ENCODE measurements around the gene SFPQ.

GRCh38 chr1:35202048-35202719 is 9.2 kb upstream of the SFPQ start:
- peak; percentile 91 for TF ChIP-seq CTCF (conservative IDR thresholded peaks at IDR 0.05; ENCODE audit: low read depth, low read length)
- no peak for TF ChIP-seq EZH2 (IDR thresholded peaks at IDR 0.05; ENCODE audit: low read length, unreplicated experiment)
- TF ChIP-seq EZH2phosphoT487 (IDR thresholded peaks at IDR 0.05; ENCODE audit: borderline replicate concordance, low read length) = no peak

All from PC-3 (cell line).